B cell (primary cell): ENCODE measurements around the gene ARSA. TPM values are rescaled to one million over a fixed set of nuclear protein-coding genes. Genes with fewer than 3 reads are reported as not detected.

ENCODE experiments used
- ATAC-seq: fragments of 200-7000 bp; cut with Tn5 transposase; one replicate; pipeline ENCODE4 v1.10.0; 2021; ENCODE audit warnings: low read depth, mild to moderate bottlenecking, moderate number of reproducible peaks, moderate library complexity
- CTCF ChIA-PET: fragments of 350-600 bp; sonication (Branson Sonifier 250); formaldehyde crosslinking; loops from one replicate; lab custom pipeline; 2021; ENCODE audit warnings: antibody characterized with exemption, inconsistent platforms; lab: Charles Lee
- POLR2A ChIA-PET: fragments of 350-600 bp; sonication (Branson Sonifier 250); formaldehyde crosslinking; loops from one replicate; lab custom pipeline; 2021; ENCODE audit warnings: antibody characterized with exemption; lab: Charles Lee
- DNase-seq: peaks from one replicate; pipeline ENCODE4 v3.0.0; 2013
- H2AFZ ChIP-seq: 2 replicates; pipeline ENCODE4 v1.6.1; 2012; ENCODE audit warnings: mild to moderate bottlenecking, low read depth, low read length; ENCODE audit not compliant: insufficient read depth, poor library complexity, severe bottlenecking
- H3K27ac ChIP-seq, 2 donors: 1 replicate in 1 of 2; 2 replicates in 1 of 2; pipeline ENCODE4 v1.5.1; 2012 to 2013; ENCODE audit warnings: low read length in 2 of 2, mild to moderate bottlenecking in 2 of 2, moderate library complexity in 1 of 2
- H3K27me3 ChIP-seq, 4 experiments: fragments of 200-600 bp in 1 of 4; sonication (generic) in 1 of 4; replicated peaks in 1 of 4; 1 replicate in 2 of 4; 2 replicates in 2 of 4; pipeline versions ENCODE4 v1.6.1 to v1.7.0; 2013 to 2016; ENCODE audit warnings: low read length in 3 of 4, mild to moderate bottlenecking in 2 of 4, mixed read lengths in 1 of 4, moderate library complexity in 1 of 4; ENCODE audit not compliant: insufficient read depth in 4 of 4, control insufficient read depth in 3 of 4; ENCODE audit errors: control extremely low read depth in 1 of 4
- H3K36me3 ChIP-seq, 2 experiments: replicated peaks in 1 of 2; 1 replicate in 1 of 2; 2 replicates in 1 of 2; pipeline versions ENCODE4 v1.6.1 to v1.7.1; 2013; ENCODE audit warnings: low read length in 1 of 2; ENCODE audit not compliant: insufficient read depth in 2 of 2, control insufficient read depth in 1 of 2; ENCODE audit errors: control extremely low read depth in 1 of 2, extremely low read depth in 1 of 2
- H3K4me1 ChIP-seq, 2 donors: fragments of 200-600 bp in 1 of 2; sonication (generic) in 1 of 2; 1 replicate in 1 of 2; 2 replicates in 1 of 2; pipeline versions ENCODE4 v1.5.1 to v1.6.1; 2013 to 2017; ENCODE audit warnings: low read length in 2 of 2; ENCODE audit not compliant: control insufficient read depth in 2 of 2, insufficient read depth in 2 of 2
- H3K4me2 ChIP-seq: replicated peaks from 2 replicates; pipeline ENCODE3; 2012; ENCODE audit warnings: mild to moderate bottlenecking, low read depth, low read length; ENCODE audit not compliant: poor library complexity, severe bottlenecking
- H3K4me3 ChIP-seq, 5 experiments: fragments of 200-600 bp in 1 of 5; sonication (generic) in 1 of 5; 1 replicate in 3 of 5; 2 replicates in 2 of 5; pipeline versions ENCODE4 v1.5.1 to v1.7.0; 2011 to 2016; ENCODE audit warnings: low read length in 4 of 5, mild to moderate bottlenecking in 4 of 5, low read depth in 2 of 5, control low read depth in 1 of 5, moderate library complexity in 1 of 5; ENCODE audit not compliant: insufficient read depth in 1 of 5; ENCODE audit errors: control extremely low read depth in 1 of 5, extremely low read depth in 1 of 5
- H3K79me2 ChIP-seq: fragments of 200-600 bp; sonication (generic); one replicate; pipeline ENCODE4 v1.6.0; 2016; ENCODE audit warnings: low read length; ENCODE audit not compliant: control insufficient read depth, insufficient read depth
- H3K9ac ChIP-seq: fragments of 200-600 bp; sonication (generic); 2 replicates; pipeline ENCODE4 v1.6.1; 2017; ENCODE audit warnings: mild to moderate bottlenecking, low read length, moderate library complexity
- H3K9me3 ChIP-seq, 3 donors: one replicate each; pipeline versions ENCODE4 v1.6.1 to v1.7.1; 2013; ENCODE audit warnings: low read length in 2 of 3; ENCODE audit not compliant: control insufficient read depth in 2 of 3, insufficient read depth in 1 of 3; ENCODE audit errors: control extremely low read depth in 1 of 3
- H4K20me1 ChIP-seq: 2 replicates; pipeline ENCODE4 v1.6.0; 2012; ENCODE audit warnings: mild to moderate bottlenecking, low read length; ENCODE audit not compliant: insufficient read depth, control insufficient read depth, poor library complexity, severe bottlenecking
- H3K27ac Mint-ChIP-seq: one replicate; pipeline ENCODE4 v1.8.0; 2021; ENCODE audit warnings: mixed read lengths
- H3K27me3 Mint-ChIP-seq: one replicate; pipeline ENCODE4 v1.8.0; 2021; ENCODE audit warnings: mixed read lengths
- H3K4me1 Mint-ChIP-seq: one replicate; pipeline ENCODE4 v1.8.0; 2021; ENCODE audit warnings: mixed read lengths
- H3K4me3 Mint-ChIP-seq: one replicate; pipeline ENCODE4 v1.8.0; 2021; ENCODE audit warnings: mixed read lengths
- H3K9me3 Mint-ChIP-seq: one replicate; pipeline ENCODE4 v1.8.0; 2022; ENCODE audit warnings: mixed read lengths; ENCODE audit not compliant: insufficient read depth
- CTCF ChIP-seq: fragments of 200-600 bp; IDR thresholded peaks from one replicate; pipeline ENCODE4 v1.8.0; 2022; ENCODE audit warnings: antibody characterized with exemption, mild to moderate bottlenecking
- EZH2 ChIP-seq: IDR thresholded peaks from 2 replicates; pipeline ENCODE4 v1.6.1; 2012; ENCODE audit warnings: borderline replicate concordance, low read depth, mild to moderate bottlenecking, moderate library complexity, low read length; ENCODE audit not compliant: insufficient read depth, poor library complexity, severe bottlenecking
- WGBS: methylation state at CpG from one replicate; pipeline ENCODE4 v1.1.5; 2013; ENCODE audit warnings: missing lambda C conversion rate; ENCODE audit not compliant: insufficient coverage; 5-methylcytosine and 5-hydroxymethylcytosine counted together
- intact Hi-C: fragments of 100-400 bp; cut with micrococcal nuclease; formaldehyde crosslinking; loops from one replicate; pipeline ENCODE4 v1.10.0; 2022
- polyA plus RNA-seq: library from polyadenylated mRNA; depleted of rRNA; stranded (reverse); fragments of >200 nt; gene quantifications from 2 replicates; pipeline ENCODE4 v1.2.3, GENCODE V29; 2012
- total RNA-seq, 2 donors: library from RNA; stranded (reverse); fragments of 120-200 nt in 1 of 2; gene quantifications; 1 replicate in 1 of 2; 2 replicates in 1 of 2; pipeline versions ENCODE4 v1.2.3 to v1.2.4, GENCODE V29; 2013 to 2022

ARSA gene
- total and polyA plus RNA-seq, 2 donors (not counting 1 experiment from before 2014, with no cell fraction given): 82.0 to 128 TPM

DNA sequence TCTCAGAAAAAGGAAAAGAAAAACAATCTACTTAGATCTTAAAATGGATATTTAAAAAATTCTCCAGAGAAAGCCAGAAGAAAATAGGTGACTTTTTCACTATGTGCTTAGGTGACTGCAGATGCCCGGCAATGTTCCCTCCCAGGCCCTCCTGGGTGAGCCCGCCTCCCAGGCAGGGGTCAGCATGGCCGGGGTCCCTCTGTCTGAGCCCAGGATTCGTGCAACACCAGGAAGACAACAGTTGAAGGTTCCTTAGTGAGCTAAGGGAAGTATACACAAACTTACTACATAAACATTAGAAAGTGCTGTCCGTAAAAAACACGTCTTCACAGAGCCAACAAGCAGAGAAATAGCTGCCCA is 15.8 kb downstream of the ARSA start:
- DNase-seq: no peak
- H3K9me3 ChIP-seq: peaks cover 0 to 9% (median 0%) of the 10 kb centered on the region in 3 donors
- CTCF ChIA-PET: no interaction called here
- H3K27ac Mint-ChIP-seq: no peak overlapping the region
- no peak overlapping the region for H2AFZ ChIP-seq
- H3K4me3 Mint-ChIP-seq: no peak overlapping the region
- no peak for ATAC-seq
- no peak overlapping the region for H3K9ac ChIP-seq
- TF ChIP-seq CTCF (no peak), EZH2 (no peak)
- intact Hi-C loops: no loop called here
- H3K9me3 Mint-ChIP-seq: no peaks in the 10 kb centered on the region
- H3K4me1 Mint-ChIP-seq: peaks cover 1% of the 10 kb centered on the region
- H3K4me3 ChIP-seq: no peak overlapping the region
- no peak overlapping the region for H3K27ac ChIP-seq
- no peaks in the 10 kb centered on the region for H3K4me1 ChIP-seq
- WGBS: 81% methylated on average over 3 of the region's 6 CpGs
- no peaks in the 10 kb centered on the region for H3K79me2 ChIP-seq
- H3K27me3 ChIP-seq: peaks cover 0 to 21% (median 0%) of the 10 kb centered on the region in 4 experiments
- no peaks in the 10 kb centered on the region for H4K20me1 ChIP-seq
- no peak overlapping the region for H3K4me2 ChIP-seq
- POLR2A ChIA-PET: no interaction called here
- H3K27me3 Mint-ChIP-seq: peaks cover 36% of the 10 kb centered on the region
- H3K36me3 ChIP-seq: no peaks in the 10 kb centered on the region

- DNase-seq (no peak), ATAC-seq (no peak)
- ChIA-PET POLR2A (no interaction called here), CTCF (no interaction called here)
- Histone ChIP-seq H3K9me3 (peaks cover 0 to 9% (median 0%) of the 10 kb centered on the region in 3 donors), H2AFZ (no peak overlapping the region), H4K20me1 (no peaks in the 10 kb centered on the region), H3K4me3 (no peak overlapping the region), H3K4me2 (no peak overlapping the region), H3K27ac (no peak overlapping the region), H3K36me3 (no peaks in the 10 kb centered on the region), H3K79me2 (no peaks in the 10 kb centered on the region), H3K9ac (no peak overlapping the region), H3K27me3 (peaks cover 0 to 28% (median under 1%) of the 10 kb centered on the region in 4 experiments), H3K4me1 (no peaks in the 10 kb centered on the region)
- H3K4me1 Mint-ChIP-seq: peaks cover 1% of the 10 kb centered on the region
- TF ChIP-seq CTCF: no peak
- no peak for TF ChIP-seq EZH2
- no peaks in the 10 kb centered on the region for H3K9me3 Mint-ChIP-seq
- intact Hi-C loops: no loop called here
- H3K27ac Mint-ChIP-seq: no peak overlapping the region
- 93% methylated on average over 26 of the region's 26 CpGs for WGBS
- H3K27me3 Mint-ChIP-seq: peaks cover 38% of the 10 kb centered on the region
- no peak overlapping the region for H3K4me3 Mint-ChIP-seq
Measured at GRCh38 chr22:50611341-50612060, 16.5 kb downstream of the ARSA start.
